Endothelial cell (in vitro differentiated cells): ENCODE results near the gene CDH2. TPM values are rescaled to one million over a fixed set of nuclear protein-coding genes. Genes with fewer than 3 reads are reported as not detected.

Experiments used
- DNase-seq: peaks from one replicate; pipeline ENCODE4 v3.0.0; 2021; ENCODE audit warnings: low spot score
- H3K27ac Mint-ChIP-seq: one replicate; pipeline ENCODE4 v1.8.0; 2021; ENCODE audit warnings: mixed read lengths, inconsistent platforms; ENCODE audit not compliant: unreplicated experiment
- H3K27me3 Mint-ChIP-seq: one replicate; pipeline ENCODE4 v1.8.0; 2021; ENCODE audit warnings: mild to moderate bottlenecking, moderate library complexity, mixed read lengths, inconsistent platforms; ENCODE audit not compliant: unreplicated experiment
- H3K36me3 Mint-ChIP-seq: one replicate; pipeline ENCODE4 v1.8.0; 2021; ENCODE audit warnings: mild to moderate bottlenecking, low read depth, mixed read lengths, inconsistent platforms; ENCODE audit not compliant: unreplicated experiment
- H3K4me1 Mint-ChIP-seq: one replicate; pipeline ENCODE4 v1.8.0; 2021; ENCODE audit warnings: mild to moderate bottlenecking, mixed read lengths, inconsistent platforms; ENCODE audit not compliant: unreplicated experiment
- H3K4me3 Mint-ChIP-seq: one replicate; pipeline ENCODE4 v1.8.0; 2021; ENCODE audit warnings: mild to moderate bottlenecking, mixed read lengths, inconsistent platforms; ENCODE audit not compliant: unreplicated experiment
- H3K9me3 Mint-ChIP-seq: one replicate; pipeline ENCODE4 v1.8.0; 2021; ENCODE audit warnings: mixed read lengths, inconsistent platforms; ENCODE audit not compliant: unreplicated experiment
- total RNA-seq: library from RNA; stranded (reverse); fragmentation: NEBNext Ultra II Directional; extraction: Animal tissue kit (Norgen Biotek cat#: 25700); gene quantifications from one replicate; pipeline ENCODE4 v1.2.1, GENCODE V29; 2021; ENCODE audit not compliant: unreplicated experiment
- TF ChIP-seq, protein P1 (sequence below): fragments of 200-600 bp; sonication (generic); IDR thresholded peaks from one replicate; pipeline ENCODE4 v1.5.0; 2021; ENCODE audit warnings: antibody characterized with exemption; ENCODE audit not compliant: unreplicated experiment

Gene CDH2
- total RNA-seq, 1 donor from 2014 or later = 162 TPM

DNA sequence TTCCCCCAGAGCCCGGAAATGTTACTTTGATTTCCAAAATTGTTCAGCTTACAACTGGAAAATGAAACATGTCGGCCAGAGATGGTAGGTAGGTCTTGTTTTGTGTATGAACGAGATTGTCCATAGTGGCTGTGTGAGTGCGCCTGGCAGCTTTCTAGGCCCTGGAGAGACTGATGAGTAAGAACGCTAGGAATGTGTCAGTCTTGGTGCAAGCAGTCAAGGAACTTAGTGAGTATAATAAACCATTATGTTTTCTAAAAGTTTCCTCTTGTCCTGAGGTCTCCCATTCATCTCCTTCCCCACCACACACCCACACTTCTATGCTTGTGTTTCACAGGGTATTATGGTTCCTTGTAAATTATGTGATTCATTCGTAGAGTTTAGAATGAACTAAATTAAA lies 234.2 kb downstream of the CDH2 start:
- no peak for DNase-seq
- TF ChIP-seq, protein P1, sequence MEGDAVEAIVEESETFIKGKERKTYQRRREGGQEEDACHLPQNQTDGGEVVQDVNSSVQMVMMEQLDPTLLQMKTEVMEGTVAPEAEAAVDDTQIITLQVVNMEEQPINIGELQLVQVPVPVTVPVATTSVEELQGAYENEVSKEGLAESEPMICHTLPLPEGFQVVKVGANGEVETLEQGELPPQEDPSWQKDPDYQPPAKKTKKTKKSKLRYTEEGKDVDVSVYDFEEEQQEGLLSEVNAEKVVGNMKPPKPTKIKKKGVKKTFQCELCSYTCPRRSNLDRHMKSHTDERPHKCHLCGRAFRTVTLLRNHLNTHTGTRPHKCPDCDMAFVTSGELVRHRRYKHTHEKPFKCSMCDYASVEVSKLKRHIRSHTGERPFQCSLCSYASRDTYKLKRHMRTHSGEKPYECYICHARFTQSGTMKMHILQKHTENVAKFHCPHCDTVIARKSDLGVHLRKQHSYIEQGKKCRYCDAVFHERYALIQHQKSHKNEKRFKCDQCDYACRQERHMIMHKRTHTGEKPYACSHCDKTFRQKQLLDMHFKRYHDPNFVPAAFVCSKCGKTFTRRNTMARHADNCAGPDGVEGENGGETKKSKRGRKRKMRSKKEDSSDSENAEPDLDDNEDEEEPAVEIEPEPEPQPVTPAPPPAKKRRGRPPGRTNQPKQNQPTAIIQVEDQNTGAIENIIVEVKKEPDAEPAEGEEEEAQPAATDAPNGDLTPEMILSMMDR = no peak
- Mint-ChIP-seq H3K4me3 (no peak overlapping the region), H3K4me1 (no peaks in the 10 kb centered on the region), H3K36me3 (no peaks in the 10 kb centered on the region), H3K27me3 (no peaks in the 10 kb centered on the region), H3K27ac (no peak overlapping the region), H3K9me3 (no peaks in the 10 kb centered on the region)

DNA sequence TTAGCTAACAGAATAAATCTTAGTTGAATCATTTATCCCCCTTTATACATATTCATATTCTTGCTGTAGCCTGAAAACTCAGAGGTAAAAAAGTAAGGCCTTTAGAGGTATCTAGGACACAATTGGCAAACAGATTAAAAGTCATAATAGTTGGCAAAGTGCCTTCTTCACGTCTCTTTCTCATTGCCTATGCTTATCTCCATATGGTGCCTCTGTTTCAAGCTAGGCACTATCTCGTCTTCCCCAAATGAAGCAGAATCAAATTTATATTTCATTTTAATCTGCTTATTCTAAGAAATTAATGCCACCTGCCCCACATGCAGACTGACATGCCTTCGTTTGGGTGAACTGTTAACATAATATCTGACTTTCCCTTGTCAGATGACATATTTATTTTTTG lies 245.4 kb downstream of the CDH2 start:
- no peak for DNase-seq
- TF ChIP-seq, protein P1 = no peak
- H3K27me3 Mint-ChIP-seq = peaks cover under 1% of the 10 kb centered on the region
- no peak overlapping the region for H3K27ac Mint-ChIP-seq
- H3K9me3 Mint-ChIP-seq = no peaks in the 10 kb centered on the region
- no peaks in the 10 kb centered on the region for H3K4me1 Mint-ChIP-seq
- H3K4me3 Mint-ChIP-seq = no peak overlapping the region
- no peaks in the 10 kb centered on the region for H3K36me3 Mint-ChIP-seq

DNA sequence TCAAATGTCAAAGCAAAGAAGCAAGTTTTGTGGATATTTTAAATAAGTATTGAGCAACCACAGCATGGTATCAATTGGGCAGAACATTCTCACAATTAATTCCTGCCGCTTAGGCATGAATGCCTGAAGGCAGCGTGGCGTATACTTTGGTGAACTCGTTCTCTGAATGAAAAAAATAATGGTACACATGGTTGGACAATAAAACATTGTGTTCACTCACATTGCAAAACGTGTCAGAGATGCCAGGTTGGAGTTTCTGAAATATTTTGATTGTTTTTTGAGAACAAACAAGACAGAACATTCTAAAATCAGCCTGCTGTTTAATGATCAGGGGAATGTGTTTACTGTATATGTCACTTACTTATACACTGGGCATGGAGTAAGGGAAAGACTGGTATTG lies 254.2 kb downstream of the CDH2 start:
- Mint-ChIP-seq H3K4me1 (no peaks in the 10 kb centered on the region), H3K27me3 (peaks cover 2% of the 10 kb centered on the region), H3K36me3 (no peaks in the 10 kb centered on the region), H3K27ac (no peak overlapping the region), H3K9me3 (no peaks in the 10 kb centered on the region), H3K4me3 (no peak overlapping the region)
- TF ChIP-seq, protein P1 = no peak
- DNase-seq = no peak

DNA sequence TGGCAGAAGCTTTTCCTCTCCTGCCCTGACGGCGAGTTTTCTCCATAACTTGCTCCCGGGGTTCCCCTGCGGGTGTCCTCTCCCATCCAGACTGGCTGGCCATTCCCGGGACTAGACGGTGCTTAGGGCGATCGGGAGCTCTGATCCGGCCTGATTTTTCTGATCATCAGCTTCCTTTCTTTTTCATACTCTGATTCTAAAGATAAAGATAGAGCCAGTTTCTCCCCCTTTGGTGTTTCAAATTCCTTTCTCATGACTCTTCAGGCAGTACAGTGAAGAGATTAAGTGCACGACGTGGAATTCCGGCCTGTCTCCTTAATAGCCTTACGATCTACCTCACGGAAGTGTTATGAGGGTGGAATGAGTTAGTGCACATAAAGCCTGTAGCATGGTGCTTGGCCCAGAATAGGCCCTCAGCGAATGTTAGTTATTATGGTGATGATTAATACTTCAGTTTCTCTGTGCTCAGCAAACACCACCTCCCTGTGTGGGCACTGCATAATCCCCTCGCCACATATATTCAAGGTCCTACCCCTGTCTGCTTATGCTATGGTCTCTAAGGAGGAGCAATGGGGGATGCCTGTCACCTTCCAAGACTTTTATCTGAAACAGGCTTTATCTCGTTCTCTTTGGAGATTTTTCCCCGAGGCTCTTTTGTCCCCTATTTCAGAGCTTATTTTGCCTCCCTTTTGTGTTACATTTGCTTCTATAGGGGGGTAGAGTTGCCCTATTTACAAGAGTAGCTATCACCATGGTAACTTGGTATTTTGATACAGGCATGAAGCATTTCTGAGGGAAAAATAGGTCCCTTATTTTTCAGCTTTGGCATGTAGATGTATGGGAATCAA lies 254.8 kb downstream of the CDH2 start:
- no peaks in the 10 kb centered on the region for H3K36me3 Mint-ChIP-seq
- no peak overlapping the region for H3K27ac Mint-ChIP-seq
- H3K9me3 Mint-ChIP-seq = no peaks in the 10 kb centered on the region
- DNase-seq = no peak
- TF ChIP-seq, protein P1 = no peak
- peaks cover 2% of the 10 kb centered on the region for H3K27me3 Mint-ChIP-seq
- H3K4me3 Mint-ChIP-seq = no peak overlapping the region
- no peaks in the 10 kb centered on the region for H3K4me1 Mint-ChIP-seq

DNA sequence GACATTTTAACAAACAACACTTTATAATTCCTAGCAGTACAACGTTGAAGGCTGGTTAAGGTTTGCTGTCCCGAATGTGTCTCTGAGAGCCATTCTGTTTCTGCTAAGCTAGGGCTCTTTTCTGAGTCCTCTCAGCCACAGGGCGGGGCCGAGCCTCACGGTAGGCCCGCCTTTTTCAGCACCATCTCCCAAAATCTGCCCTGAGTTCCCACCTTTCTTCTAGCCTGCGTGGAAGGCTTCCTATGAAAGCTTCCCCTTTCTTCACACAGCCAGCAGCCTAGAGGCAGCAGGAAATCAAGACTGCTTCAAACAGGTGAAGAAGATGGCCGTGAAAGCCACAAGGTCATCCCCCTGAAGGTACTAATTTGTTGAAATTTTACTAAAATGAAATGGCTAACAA lies 255.5 kb downstream of the CDH2 start:
- Mint-ChIP-seq H3K27ac (no peak overlapping the region), H3K36me3 (no peaks in the 10 kb centered on the region), H3K27me3 (peaks cover under 1% of the 10 kb centered on the region), H3K9me3 (no peaks in the 10 kb centered on the region), H3K4me1 (no peaks in the 10 kb centered on the region), H3K4me3 (no peak overlapping the region)
- TF ChIP-seq, protein P1 = no peak
- no peak for DNase-seq
